HG02763 (cell line): ENCODE results near the gene C1D.
A peak's percentile ranks its signal among the peaks of the same experiment; 100 is the strongest.
"Not testable (repeated sequence)": the region's sequence is repeated elsewhere in the genome, so short reads cannot be mapped to it uniquely, and the experiment has no call there.

Experiments used
- ATAC-seq: cut with Tn5 transposase; IDR thresholded peaks from one replicate; pipeline ENCODE4 v1.9.1; 2021; ENCODE audit warnings: mild to moderate bottlenecking, moderate library complexity; ENCODE audit not compliant: unreplicated experiment

The C1D gene

GRCh38 chr2:68062680-68063387 is at the start of gene C1D:
TSS of gene C1D (minus strand) at chr2:68063004. CDS start at chr2:68047310, 15,694 bp downstream.
- peak; percentile 96 for ATAC-seq

- peak; percentile 80 for ATAC-seq
Measured at GRCh38 chr2:68110102-68110501, 47.3 kb upstream of the C1D start.

GRCh38 chr2:68108120-68108519 is 45.3 kb upstream of the C1D start:
- no peak for ATAC-seq

GRCh38 chr2:68107475-68107874 is 44.7 kb upstream of the C1D start:
- ATAC-seq = no peak

GRCh38 chr2:68104111-68104835 is 41.5 kb upstream of the C1D start:
- no peak for ATAC-seq

- ATAC-seq = no peak
Measured at GRCh38 chr2:68103709-68104055, 40.9 kb upstream of the C1D start.

- no peak for ATAC-seq
Measured at GRCh38 chr2:68103030-68103708, 40.4 kb upstream of the C1D start.

- no peak for ATAC-seq
Measured at GRCh38 chr2:68100189-68100588, 37.4 kb upstream of the C1D start.

- no peak for ATAC-seq
Measured at GRCh38 chr2:68099260-68099659, 36.5 kb upstream of the C1D start.

GRCh38 chr2:68098291-68098797 is 35.5 kb upstream of the C1D start:
- ATAC-seq = no peak

- ATAC-seq = no peak
Measured at GRCh38 chr2:68094111-68094510, 31.3 kb upstream of the C1D start.

- ATAC-seq = no peak
Measured at GRCh38 chr2:68093634-68094033, 30.8 kb upstream of the C1D start.

GRCh38 chr2:68091439-68092034 is 28.7 kb upstream of the C1D start:
- no peak for ATAC-seq

- no peak for ATAC-seq
Measured at GRCh38 chr2:68089961-68090360, 27.2 kb upstream of the C1D start.

- ATAC-seq = no peak
Measured at GRCh38 chr2:68088940-68089339, 26.1 kb upstream of the C1D start.

- no peak for ATAC-seq
Measured at GRCh38 chr2:68086166-68086565, 23.4 kb upstream of the C1D start.

- ATAC-seq = peak; percentile 45
Measured at GRCh38 chr2:68083346-68083745, 20.5 kb upstream of the C1D start.

GRCh38 chr2:68074050-68074449 is 11.2 kb upstream of the C1D start:
- no peak for ATAC-seq

- ATAC-seq = not testable (repeated sequence)
Measured at GRCh38 chr2:68063797-68064646, 1.2 kb upstream of the C1D start.

GRCh38 chr2:68060652-68061051 is 2.2 kb downstream of the C1D start:
- ATAC-seq = no peak
